Body of pancreas (tissue), 4 donors: ENCODE results near the gene PPP4R1. TPM values are rescaled to one million over a fixed set of nuclear protein-coding genes. Genes with fewer than 3 reads are reported as not detected.

Experiments used
- ATAC-seq: fragments of 150-250 bp; one replicate; pipeline ENCODE4 v1.9.1; 2016
- DNase-seq, 4 donors: peaks; one replicate each; pipeline ENCODE4 v3.0.0-alpha.2; 2019
- H3K27ac ChIP-seq, 4 donors: fragments of 200-600 bp; sonication (generic); 1 replicate in 3 of 4; 2 replicates in 1 of 4; pipeline versions ENCODE4 v1.5.1 to v1.6.1; 2016 to 2019; ENCODE audit warnings: mild to moderate bottlenecking in 1 of 4, mixed read lengths in 1 of 4, moderate library complexity in 1 of 4
- H3K27me3 ChIP-seq, 2 donors: fragments of 200-600 bp; sonication (generic); one replicate each; pipeline ENCODE4 v1.6.0; 2016; ENCODE audit warnings: mild to moderate bottlenecking in 1 of 2
- H3K36me3 ChIP-seq, 2 donors: fragments of 200-600 bp; sonication (generic); replicated peaks in 1 of 2; 2 replicates each; pipeline ENCODE4 v1.5.1; 2016; ENCODE audit warnings: low read depth in 2 of 2; ENCODE audit not compliant: insufficient read depth in 1 of 2
- H3K4me1 ChIP-seq: fragments of 200-600 bp; sonication (generic); one replicate; pipeline ENCODE4 v1.6.0; 2016
- H3K4me3 ChIP-seq, 2 donors: fragments of 200-600 bp; sonication (generic); 1 replicate in 1 of 2; 2 replicates in 1 of 2; pipeline ENCODE4 v1.5.1; 2016 to 2019
- H3K9me3 ChIP-seq, 3 donors: fragments of 200-600 bp; sonication (generic); 1 replicate in 2 of 3; 2 replicates in 1 of 3; pipeline ENCODE4 v1.5.1; 2016
- POLR2A ChIP-seq, 3 donors: fragments of 450-650 bp; IDR thresholded peaks; one replicate each; pipeline ENCODE4 v1.6.1; 2016; ENCODE audit warnings: antibody characterized with exemption in 3 of 3, mild to moderate bottlenecking in 2 of 3
- WGBS, 2 donors: methylation state at CpG; one replicate each; pipeline ENCODE4 v1.1.5; 2017; 5-methylcytosine and 5-hydroxymethylcytosine counted together
- intact Hi-C: fragments of 100-400 bp; cut with DNase I; formaldehyde crosslinking; loops from one replicate; pipeline ENCODE4 v1.15.1; 2023
- total RNA-seq, 2 donors: library from RNA; depleted of rRNA; stranded (reverse); fragments of >200 nt; gene quantifications; one replicate each; pipeline ENCODE4 v1.1.0, GENCODE V29; 2016
- TF ChIP-seq, protein P1 (sequence below), 7 experiments: fragments of 450-650 bp in 4 of 7; fragments of 200-600 bp in 3 of 7; sonication (generic) in 3 of 7; IDR thresholded peaks; one replicate each; pipeline ENCODE4 v1.5.1; 2016 to 2019; ENCODE audit warnings: antibody characterized with exemption in 7 of 7

Gene PPP4R1
- total RNA-seq, 2 donors from 2014 or later = 46.4 to 73.5 TPM

DNA sequence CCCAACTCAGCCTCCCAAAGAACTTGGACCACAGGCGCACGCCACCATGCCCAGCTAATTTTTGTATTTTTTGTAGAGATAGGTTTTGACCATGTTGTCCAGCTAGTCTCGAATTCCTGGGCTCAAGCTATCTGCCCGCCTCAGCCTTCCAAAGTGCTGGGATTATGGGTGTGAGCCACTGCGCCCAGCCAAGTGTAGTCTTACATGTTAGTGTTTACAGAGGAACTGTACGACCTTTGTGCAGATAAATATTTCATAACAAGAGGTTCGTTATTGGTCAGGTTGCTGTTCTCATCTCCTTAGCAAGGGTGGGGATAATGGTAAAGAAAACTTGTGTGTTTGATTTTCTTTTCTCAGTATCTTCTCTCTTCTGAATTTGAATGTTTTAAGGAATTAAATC lies 92.6 kb downstream of the PPP4R1 start:
- Histone ChIP-seq H3K27ac (no peak overlapping the region), H3K36me3 (peaks cover 0 to 4% of the 10 kb centered on the region in 2 donors), H3K4me3 (no peak overlapping the region), H3K27me3 (no peaks in the 10 kb centered on the region), H3K4me1 (no peaks in the 10 kb centered on the region), H3K9me3 (no peaks in the 10 kb centered on the region)
- ATAC-seq (no peak), DNase-seq (no peak)
- intact Hi-C loops = no loop called here
- TF ChIP-seq POLR2A (IDR thresholded peaks at IDR 0.05) = no peak
- TF ChIP-seq, protein P1, sequence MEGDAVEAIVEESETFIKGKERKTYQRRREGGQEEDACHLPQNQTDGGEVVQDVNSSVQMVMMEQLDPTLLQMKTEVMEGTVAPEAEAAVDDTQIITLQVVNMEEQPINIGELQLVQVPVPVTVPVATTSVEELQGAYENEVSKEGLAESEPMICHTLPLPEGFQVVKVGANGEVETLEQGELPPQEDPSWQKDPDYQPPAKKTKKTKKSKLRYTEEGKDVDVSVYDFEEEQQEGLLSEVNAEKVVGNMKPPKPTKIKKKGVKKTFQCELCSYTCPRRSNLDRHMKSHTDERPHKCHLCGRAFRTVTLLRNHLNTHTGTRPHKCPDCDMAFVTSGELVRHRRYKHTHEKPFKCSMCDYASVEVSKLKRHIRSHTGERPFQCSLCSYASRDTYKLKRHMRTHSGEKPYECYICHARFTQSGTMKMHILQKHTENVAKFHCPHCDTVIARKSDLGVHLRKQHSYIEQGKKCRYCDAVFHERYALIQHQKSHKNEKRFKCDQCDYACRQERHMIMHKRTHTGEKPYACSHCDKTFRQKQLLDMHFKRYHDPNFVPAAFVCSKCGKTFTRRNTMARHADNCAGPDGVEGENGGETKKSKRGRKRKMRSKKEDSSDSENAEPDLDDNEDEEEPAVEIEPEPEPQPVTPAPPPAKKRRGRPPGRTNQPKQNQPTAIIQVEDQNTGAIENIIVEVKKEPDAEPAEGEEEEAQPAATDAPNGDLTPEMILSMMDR (IDR thresholded peaks at IDR 0.05) = no peak
- WGBS, 2 donors = 84 to 95% methylated on average over 7 of the region's 7 CpGs

DNA sequence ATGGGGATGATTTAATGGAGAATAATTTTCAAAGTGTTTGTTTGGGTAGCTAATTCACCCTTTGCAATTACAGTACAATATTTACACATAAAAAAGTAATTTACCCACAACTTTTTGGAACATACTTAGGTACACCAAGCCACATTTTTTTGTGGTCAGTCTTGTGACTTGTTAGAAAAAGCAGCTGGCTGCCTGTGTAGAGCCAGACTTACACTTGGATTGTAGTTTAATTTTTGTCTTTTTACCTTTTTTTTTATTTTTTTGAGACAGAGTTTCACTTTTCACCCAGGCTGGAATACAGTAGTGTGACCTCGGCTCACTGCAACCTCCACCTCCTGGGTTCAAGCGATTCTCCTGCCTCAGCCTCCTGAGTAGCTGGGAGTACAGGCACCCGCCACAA lies 93.7 kb downstream of the PPP4R1 start:
- Histone ChIP-seq H3K27ac (no peak overlapping the region), H3K27me3 (no peaks in the 10 kb centered on the region), H3K4me3 (no peak overlapping the region), H3K4me1 (no peaks in the 10 kb centered on the region), H3K36me3 (peaks cover 0 to 4% of the 10 kb centered on the region in 2 donors), H3K9me3 (no peaks in the 10 kb centered on the region)
- intact Hi-C loops = no loop called here
- no peak for ATAC-seq
- DNase-seq = no peak
- WGBS, 2 donors = 94 to 98% methylated on average over 3 of the region's 3 CpGs
- TF ChIP-seq, protein P1 (IDR thresholded peaks at IDR 0.05) = no peak
- no peak for TF ChIP-seq POLR2A (IDR thresholded peaks at IDR 0.05)

DNA sequence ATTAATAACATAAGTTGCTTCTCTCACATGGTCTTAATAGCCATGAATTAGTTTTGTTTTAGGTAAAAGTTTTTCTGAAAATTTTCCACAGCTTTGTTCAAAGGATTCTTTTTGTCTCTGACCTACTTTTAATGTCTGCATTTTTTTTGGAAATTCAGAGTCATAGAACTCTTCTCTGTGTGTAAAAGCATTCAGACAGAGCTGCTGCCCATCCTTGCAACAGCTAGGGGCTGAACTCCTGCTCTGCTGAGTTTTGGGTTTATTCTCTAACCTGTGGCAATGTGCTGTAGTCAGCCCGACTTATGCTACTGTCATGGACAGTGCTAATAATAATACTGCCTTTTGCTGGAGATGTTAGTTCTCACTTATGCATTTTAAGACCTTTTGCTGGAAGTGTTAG lies 95.0 kb downstream of the PPP4R1 start:
- Histone ChIP-seq H3K9me3 (no peaks in the 10 kb centered on the region), H3K36me3 (no peaks in the 10 kb centered on the region), H3K4me3 (no peak overlapping the region), H3K4me1 (no peaks in the 10 kb centered on the region), H3K27me3 (no peaks in the 10 kb centered on the region), H3K27ac (no peak overlapping the region)
- 82 to 92% methylated on average over 1 of the region's 1 CpG for WGBS, 2 donors
- intact Hi-C loops = no loop called here
- ATAC-seq = no peak
- DNase-seq = no peak
- no peak for TF ChIP-seq POLR2A (IDR thresholded peaks at IDR 0.05)
- TF ChIP-seq, protein P1 (IDR thresholded peaks at IDR 0.05) = no peak

DNA sequence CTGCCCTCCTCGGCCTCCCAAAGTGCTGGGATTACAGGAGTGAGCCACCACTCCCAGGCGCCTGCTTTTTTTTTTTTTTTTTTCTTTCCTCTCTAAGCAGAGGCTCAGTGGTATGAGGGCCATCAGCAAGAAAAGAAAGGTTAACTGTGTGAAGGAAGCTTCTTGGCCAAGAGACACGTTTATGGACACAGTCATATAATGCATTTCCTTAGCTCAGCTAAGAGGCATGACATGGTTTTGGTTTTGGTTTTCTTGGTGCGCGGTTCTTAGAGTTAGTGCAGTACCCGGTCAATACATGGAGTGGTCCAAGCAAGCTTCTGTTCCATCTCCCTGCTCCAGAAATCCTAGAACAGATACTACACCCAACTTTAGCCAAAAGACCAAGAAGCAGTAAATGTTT lies 96.5 kb downstream of the PPP4R1 start:
- intact Hi-C loops = no loop called here
- DNase-seq (no peak), ATAC-seq (no peak)
- H3K27me3 ChIP-seq = no peaks in the 10 kb centered on the region
- no peaks in the 10 kb centered on the region for H3K36me3 ChIP-seq
- H3K9me3 ChIP-seq = no peaks in the 10 kb centered on the region
- WGBS, 2 donors = 84 to 87% methylated on average over 6 of the region's 6 CpGs
- no peak for TF ChIP-seq POLR2A (IDR thresholded peaks at IDR 0.05)
- TF ChIP-seq, protein P1 (IDR thresholded peaks at IDR 0.05) = no peak
- no peaks in the 10 kb centered on the region for H3K4me1 ChIP-seq
- H3K27ac ChIP-seq = no peak overlapping the region
- no peak overlapping the region for H3K4me3 ChIP-seq

DNA sequence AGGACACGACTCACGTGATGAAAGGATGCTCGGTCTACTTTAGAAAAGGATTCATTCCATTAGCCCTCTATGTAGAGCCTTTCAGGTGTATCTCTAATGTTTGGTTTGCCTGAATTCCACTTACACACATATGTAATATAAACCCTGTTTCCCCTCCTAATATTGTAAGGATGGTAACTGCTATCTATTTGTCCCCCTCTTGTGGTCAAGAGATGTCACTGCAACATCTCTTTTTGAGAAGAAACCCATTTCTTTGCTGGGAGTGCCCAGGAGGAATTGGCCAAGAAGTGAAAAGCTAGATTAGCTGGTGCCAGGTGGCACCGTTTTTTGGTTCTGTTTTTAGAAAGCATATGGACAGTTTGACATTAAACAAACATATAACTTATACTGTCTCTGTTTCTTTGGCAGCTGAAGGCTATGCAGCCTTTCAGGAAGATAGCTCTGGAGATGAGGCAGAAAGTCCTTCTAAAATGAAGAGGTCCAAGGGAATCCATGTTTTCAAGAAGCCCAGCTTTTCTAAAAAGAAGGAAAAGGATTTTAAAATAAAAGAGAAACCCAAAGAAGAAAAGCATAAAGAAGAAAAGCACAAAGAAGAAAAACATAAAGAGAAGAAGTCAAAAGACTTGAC lies 97.8 kb downstream of the PPP4R1 start:
- peak in 2 of 4 donors; percentile 20 to 23 for DNase-seq
- no peak overlapping the region for H3K27ac ChIP-seq
- H3K4me1 ChIP-seq = no peaks in the 10 kb centered on the region

More for the DNA sequence above, 97.8 kb downstream of the PPP4R1 start:
- intact Hi-C loops = no loop called here
- TF ChIP-seq POLR2A (IDR thresholded peaks at IDR 0.05) = no peak
- TF ChIP-seq, protein P1 (IDR thresholded peaks at IDR 0.05) = peak; percentile 43 to 78 (median 72)
- WGBS, 2 donors = 69% methylated on average over 4 of the region's 4 CpGs
- no peaks in the 10 kb centered on the region for H3K9me3 ChIP-seq
- H3K36me3 ChIP-seq = no peaks in the 10 kb centered on the region
- no peak overlapping the region for H3K4me3 ChIP-seq
- H3K27me3 ChIP-seq = no peaks in the 10 kb centered on the region
- peak; percentile 47 for ATAC-seq
